ENCODE results near the gene ZBTB12.

The ZBTB12 gene

GRCh38 chr6:31896856-31897611 lies 4.9 kb downstream of the ZBTB12 start:
- no peak for DNase-seq

- no peak for DNase-seq
Measured at GRCh38 chr6:31896493-31896855, 5.4 kb downstream of the ZBTB12 start.

GRCh38 chr6:31892821-31893220 lies 9.1 kb downstream of the ZBTB12 start:
- DNase-seq, result no peak

- no peak for DNase-seq
Measured at GRCh38 chr6:31889331-31889972, 12.4 kb downstream of the ZBTB12 start.

GRCh38 chr6:31888276-31889258 lies 13.3 kb downstream of the ZBTB12 start:
- DNase-seq, result no peak

- no peak for DNase-seq
Measured at GRCh38 chr6:31887173-31888007, 14.5 kb downstream of the ZBTB12 start.

- no peak for DNase-seq
Measured at GRCh38 chr6:31886541-31886991, 15.3 kb downstream of the ZBTB12 start.

- DNase-seq, result no peak
Measured at GRCh38 chr6:31884528-31885035, 17.3 kb downstream of the ZBTB12 start.

- no peak for DNase-seq
Measured at GRCh38 chr6:31883676-31884075, 18.2 kb downstream of the ZBTB12 start.

- no peak for DNase-seq
Measured at GRCh38 chr6:31882344-31882743, 19.5 kb downstream of the ZBTB12 start.

GRCh38 chr6:31881136-31881859 lies 20.6 kb downstream of the ZBTB12 start:
- no peak for DNase-seq

GRCh38 chr6:31880616-31881015 lies 21.3 kb downstream of the ZBTB12 start:
- DNase-seq, result no peak

GRCh38 chr6:31879901-31880300 lies 22.0 kb downstream of the ZBTB12 start:
- no peak for DNase-seq

- no peak for DNase-seq
Measured at GRCh38 chr6:31879143-31879542, 22.7 kb downstream of the ZBTB12 start.

- DNase-seq, result no peak
Measured at GRCh38 chr6:31878726-31879125, 23.2 kb downstream of the ZBTB12 start, which contains the start of gene SLC44A4. Gene SLC44A4 (minus strand): TSS chr6:31878997. CDS start chr6:31878980, 17 bp downstream.

- no peak for DNase-seq
Measured at GRCh38 chr6:31878222-31878621, 23.7 kb downstream of the ZBTB12 start.

- no peak for DNase-seq
Measured at GRCh38 chr6:31877651-31878161, 24.2 kb downstream of the ZBTB12 start.

- DNase-seq, result no peak
Measured at GRCh38 chr6:31877125-31877650, 24.7 kb downstream of the ZBTB12 start.

GRCh38 chr6:31876357-31876756 lies 25.5 kb downstream of the ZBTB12 start:
- no peak for DNase-seq

GRCh38 chr6:31875877-31876276 lies 26.0 kb downstream of the ZBTB12 start:
- no peak for DNase-seq
